HPDE6-E6E7 (cell line): ENCODE data around the gene SLC22A17.

ENCODE experiments used
- DNase-seq: peaks from one replicate; pipeline ENCODE4 v3.0.0; 2011; ENCODE audit warnings: missing footprints; ENCODE audit errors: extremely low spot score

Gene SLC22A17

DNA sequence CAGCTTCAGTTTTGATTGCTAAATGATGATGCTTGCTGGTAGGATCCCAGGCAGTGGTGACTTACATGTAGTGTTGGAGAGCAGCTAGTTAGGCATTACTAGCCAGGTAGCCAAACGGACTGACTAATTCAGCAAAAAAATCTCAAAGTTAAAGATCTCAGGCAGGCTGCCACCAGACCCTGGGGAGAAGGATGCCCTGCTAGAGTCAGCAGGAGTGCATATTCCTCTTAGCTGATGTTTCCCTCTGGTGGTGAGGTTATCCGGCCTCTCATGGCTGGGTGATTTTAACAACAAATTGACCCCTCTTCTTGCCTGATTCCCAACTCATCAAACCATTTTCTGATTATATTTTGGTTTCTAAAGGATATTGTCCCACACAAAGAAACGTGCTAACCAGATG is 9.5 kb upstream of the SLC22A17 start:
- no peak for DNase-seq

DNA sequence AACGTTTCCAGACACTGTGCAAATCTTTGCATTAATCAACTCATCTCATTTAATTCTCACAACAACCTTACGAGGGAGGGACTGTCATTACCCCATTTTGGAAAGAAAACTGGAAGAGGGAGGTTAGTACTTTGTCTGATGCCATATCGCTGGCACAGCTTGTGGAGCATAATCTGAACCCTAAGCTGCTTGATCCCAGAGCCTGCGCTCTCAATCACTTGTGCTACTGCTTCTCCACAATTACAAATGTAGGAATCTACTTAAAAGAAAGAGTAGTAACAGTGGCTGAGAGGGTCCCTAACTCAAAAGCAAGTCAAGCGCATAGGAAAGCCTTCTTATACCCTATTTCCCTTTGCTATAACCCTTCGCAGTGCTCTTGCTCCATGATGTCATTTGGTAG is 9.1 kb upstream of the SLC22A17 start:
- no peak for DNase-seq

DNA sequence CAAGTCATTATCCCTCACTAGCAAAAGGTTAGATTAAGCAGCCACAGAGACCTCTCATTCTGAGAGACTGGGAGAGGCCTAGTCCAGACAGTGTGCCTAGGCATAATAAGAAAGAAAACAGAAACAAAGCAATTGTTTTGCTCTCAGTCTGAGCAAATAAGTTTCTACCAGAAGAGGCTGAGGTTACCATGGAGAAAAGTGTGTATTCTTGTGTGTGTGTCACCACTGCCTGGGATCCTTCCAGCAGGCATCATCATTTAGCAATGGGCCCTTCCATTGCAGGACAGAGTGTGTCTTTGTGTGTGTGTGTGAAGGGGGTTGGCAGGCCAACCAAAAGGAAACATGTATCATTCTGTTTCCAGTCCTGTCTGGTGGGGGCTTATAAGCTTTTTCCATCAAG is 8.6 kb upstream of the SLC22A17 start:
- no peak for DNase-seq

DNA sequence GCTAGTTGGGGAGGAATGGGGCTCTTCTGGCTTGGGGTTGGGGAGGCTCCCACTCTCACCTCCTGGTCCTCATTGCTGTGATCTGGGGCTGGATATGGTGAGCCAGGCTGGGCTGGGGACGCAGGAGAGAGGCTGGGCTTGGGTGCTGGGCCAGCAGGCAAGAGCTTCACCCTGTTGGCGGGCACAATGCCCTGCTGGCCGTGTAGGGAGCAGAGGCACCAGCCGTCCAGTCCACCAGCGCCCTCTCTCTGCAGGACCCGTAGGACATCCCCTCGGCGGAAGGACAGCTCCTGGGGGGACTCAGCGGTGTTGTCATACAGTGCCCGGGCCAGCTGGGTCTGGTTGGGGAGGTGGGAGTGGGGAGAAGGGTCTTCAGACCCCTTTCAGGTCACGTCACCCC is 7.8 kb upstream of the SLC22A17 start:
- DNase-seq, result no peak

DNA sequence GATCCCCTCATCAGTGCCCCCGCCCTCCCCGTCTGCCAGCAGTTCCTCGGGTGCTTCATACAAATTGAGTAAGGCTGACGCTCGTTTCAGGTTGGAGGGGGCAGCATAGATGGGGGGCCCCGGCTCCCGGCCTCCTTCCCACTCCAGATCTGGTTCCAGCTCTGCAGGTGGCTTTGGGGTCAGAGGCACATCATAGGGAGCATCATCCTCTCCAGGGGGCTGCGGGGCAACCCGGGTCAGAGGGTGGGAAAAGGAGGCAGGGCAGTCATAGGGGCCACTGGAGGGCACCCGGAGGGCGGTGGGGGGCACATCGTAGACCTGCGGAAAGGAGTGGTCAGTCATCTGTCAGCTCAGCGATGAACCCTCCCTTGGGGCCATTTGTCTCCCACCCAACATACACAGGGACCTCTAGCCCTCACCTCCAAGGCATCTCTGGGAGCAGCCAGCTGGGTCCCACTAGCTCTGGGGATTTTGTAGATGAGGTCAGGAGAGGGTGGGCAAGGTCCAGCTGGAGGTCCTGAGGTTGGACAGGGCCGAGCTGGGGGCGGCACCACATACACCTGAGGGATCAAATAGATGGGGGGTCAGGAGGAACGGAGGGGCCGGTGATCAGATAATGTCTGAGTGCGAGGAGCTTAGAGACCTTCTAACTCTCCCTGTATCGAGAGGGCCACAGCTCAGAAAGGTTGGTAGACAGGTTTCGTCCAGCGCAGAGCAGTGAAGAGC is 7.2 kb upstream of the SLC22A17 start:
- no peak for DNase-seq

DNA sequence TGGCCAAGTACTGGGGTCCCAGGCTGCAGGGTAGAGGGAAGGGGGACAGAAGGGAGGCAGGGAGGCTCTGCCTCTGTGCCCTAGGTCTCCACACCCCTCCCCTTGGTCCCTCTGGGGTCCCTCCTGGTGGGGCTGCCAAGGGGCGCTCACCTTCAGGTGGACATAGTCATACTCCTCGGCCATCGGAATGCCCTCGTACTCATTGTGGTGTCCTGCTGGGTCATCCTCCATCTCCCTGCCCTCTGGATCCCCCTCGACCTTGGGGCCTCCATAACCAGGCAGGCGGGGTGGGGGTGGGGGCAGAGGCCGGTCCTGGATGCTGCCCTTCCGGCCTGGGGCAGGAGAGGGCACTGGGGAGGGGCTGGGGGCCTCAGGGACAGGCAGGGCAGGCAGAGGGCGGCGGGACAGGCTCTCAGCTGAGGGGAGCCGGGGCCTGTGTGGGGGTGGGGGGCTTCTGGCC is 6.5 kb upstream of the SLC22A17 start:
- DNase-seq, result no peak

DNA sequence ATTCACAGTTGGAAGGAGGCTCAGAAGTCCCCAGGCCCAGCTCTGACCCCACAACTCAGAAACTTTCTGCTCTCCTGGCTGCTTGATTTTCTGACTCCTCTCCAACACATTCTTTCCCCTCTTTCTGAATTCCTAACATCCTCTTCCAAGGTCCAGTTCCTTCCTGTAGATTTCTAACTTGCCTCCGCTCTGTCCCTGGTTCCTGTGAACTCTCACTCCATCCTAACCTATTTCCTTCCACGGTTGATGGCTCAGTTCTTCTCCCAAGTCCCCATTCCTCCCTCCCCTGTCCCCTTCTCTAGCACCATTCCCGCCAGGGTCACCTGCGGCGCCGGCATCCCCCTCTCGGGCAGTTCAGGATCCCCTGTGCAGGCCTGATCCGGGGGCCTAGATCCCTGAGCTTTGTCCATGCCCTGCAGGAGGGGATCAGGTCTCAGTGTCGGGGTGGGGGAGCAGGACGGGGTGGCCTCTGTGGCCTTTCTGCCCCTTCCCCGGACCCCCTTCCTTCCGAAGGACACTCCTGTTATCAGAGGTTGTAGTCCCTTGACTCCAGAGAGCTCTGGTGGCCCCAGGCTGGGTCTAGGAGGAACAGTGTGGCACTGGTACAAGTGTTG is 6.0 kb upstream of the SLC22A17 start:
- DNase-seq, result no peak

DNA sequence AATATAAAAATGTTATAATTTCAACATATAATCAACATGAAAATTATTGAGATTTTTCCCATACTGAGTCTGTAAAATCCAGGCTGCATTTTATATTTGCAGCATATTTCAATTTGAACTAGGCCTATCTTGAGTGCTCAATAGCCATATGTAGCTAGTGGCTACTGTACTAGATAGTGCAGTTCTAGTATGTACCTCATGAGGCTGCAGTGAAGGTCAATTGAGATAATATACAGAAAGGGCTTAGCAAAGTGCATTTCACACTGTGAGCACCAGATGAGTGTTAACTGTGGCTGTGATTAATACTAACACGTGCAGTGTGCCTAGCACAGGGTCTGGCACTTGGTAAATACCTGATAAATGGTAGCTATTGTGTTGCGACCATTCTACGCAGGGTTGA is 5.4 kb upstream of the SLC22A17 start:
- DNase-seq, result no peak

DNA sequence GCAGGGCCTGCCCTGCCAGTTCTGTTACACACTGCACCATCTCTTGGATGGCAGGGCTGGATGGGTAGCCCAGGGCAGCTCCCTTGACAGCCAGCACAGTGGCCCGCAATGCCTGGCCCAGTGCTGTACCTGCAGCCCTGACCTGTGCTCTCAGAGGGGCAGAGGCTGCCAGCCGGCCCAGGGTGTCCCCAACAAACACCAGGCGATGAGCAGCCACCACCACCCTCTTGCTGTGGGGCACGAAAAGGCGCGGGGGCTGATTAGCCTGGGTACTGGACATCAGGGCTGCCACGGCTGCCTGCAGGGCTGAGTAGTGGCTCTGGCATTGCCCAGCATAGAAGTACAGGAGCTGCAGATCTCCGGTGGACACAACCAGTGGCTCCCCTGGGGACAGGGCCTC is 4.6 kb upstream of the SLC22A17 start:
- DNase-seq, result no peak

DNA sequence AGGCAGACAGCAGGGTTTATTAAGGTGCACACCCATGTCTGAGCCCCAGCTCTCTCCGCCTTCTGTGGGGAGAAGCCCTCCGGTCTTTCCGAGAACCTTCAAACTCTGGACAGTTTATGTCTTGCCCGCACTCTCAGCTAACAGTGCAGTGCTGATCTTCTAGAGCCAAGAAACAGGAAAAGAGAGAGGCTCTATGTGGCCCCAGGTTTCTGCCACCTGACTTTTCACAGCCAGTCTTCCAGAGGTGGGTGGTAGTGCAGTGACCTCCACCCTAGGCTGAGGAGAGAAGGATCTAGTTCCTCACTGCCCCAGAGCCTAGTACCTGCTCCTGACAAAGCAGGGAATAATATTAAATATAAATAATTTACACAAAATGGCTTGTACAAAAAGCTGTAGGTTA is 4.0 kb upstream of the SLC22A17 start:
- no peak for DNase-seq

DNA sequence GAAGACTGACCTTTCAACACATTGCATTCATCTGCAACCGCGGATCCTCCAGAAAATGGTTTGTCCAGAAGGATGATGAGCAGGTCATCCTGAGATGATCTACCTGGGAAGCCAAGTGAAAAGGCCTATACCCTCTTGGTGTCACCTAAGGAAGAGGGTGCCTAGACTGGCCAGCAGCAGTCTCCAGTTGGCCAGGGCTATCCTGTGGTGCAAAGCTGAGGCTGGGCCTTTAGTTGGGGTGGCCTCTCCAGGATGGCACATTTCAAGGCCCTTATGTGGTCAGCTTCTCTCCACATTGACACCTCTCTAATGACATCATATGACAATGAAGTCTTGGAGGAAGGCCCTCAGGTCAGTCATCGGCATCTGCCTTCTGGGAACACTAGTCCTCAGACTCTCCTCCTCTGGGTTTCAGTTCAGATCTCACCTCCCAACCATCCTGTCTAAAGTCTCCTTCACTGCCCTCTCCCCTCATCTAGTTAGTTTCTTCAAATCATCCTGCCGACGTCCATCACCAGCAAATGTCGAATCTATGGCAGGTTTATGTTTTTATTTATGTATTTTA is 3.3 kb upstream of the SLC22A17 start:
- DNase-seq, result no peak

DNA sequence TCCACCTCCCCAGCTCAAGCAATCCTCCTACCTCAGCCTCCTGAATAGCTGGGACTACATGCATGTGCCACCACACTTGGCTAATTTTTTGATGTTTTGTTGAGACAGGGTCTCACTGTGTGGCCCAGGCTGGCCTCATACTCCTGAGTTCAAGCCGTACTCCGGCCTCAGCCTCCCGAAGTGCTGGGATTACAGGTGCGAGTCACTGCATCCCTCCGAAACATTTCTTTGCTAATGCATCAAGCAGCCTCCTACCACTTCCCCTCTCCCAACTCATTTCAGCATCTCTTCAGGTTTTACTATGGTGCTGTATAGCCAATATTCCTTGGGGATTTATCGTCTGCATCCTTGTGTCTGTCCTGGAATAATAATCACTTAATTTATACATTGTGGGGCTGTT is 2.3 kb upstream of the SLC22A17 start:
- DNase-seq, result no peak

DNA sequence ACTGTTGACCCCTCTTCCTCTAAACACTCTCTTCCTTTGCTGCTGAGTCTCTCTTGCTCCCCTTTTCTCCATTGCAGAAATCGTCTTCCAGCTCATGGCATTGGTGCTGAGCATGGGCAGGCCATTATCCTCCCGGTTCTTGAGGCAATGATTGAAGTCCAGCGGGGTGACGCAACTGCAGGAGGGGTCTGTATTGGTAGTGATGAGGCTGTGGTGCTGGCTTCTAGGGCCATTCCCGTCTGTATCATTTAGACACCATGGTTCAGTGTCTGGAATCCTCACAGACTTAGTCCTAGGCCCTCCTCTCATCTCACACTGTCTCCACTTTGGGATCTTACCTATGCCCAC is 720 bp upstream of the SLC22A17 start:
- DNase-seq, result no peak

DNA sequence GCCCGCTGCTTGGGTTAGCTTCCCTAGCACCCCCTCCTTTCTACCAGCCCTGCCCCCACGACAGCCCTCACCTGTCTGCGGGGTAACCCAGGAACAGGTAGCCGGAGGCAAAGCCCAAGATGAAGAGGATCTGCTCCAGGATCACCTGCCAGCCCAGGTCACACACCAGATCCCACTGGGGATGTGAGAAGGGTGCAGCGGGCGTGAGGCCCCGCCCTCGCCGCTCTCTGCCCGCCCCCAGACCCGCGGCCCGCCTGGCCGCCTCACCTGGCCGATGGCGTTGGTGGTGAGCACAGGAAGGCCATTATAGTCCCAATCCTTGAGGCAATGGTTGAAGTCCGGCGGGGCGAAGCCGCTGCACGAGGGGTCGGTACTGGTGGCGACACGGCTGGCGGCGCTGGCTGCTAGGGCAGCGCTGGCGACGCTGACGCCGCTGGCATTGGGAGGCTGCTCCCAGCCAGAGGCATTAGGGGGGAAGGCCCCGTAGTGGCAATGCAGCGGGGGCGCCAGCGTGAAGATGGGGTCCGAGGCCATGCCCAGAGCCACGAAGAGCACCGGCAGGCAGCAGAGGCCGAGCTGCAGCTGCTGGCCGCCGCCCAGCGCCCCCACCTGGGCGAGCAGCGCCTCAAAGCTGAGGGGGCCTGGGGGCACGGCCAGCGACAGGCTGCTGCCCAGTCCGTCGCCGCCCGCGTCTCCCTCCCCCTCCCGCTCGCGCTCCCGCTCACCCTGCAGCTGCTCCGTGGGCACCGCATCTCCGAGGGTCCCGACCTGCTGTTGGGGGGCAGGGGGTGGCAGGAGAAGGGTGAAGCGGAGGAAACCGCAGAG is 794 bp downstream of the SLC22A17 start:
- no peak for DNase-seq

DNA sequence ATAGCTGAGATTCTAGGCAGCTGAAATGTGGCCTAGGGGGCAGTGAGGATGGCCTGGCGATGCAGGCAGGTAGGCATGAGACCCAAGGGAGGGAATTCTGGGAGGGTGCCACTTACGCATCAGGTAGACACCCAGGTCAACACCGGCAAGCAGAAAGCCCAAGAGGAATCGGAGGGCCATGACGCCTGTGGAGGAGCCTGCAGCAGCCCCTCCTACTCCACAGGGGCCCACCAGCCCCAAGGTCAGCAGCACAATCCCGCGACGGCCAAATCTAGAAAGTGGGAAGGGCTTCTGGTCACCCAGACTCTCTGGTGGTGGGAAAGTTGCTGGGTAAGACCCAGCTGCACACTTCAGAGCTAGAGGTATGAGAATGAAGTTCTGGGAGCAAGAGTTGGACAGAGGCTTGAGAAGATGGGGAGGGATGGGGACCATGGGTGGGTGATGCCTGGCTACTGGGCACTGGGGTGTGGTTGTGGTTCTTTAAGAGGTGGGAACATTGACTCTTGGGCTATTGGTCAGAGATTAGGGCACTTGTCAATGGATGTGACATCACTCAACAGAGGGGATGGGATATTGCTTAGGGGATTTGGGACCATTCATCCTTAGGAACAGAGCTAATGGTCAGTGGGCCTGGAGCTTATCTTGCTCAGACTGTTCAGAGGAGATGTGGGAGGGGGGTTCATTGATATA is 3.4 kb downstream of the SLC22A17 start:
- DNase-seq, result no peak

DNA sequence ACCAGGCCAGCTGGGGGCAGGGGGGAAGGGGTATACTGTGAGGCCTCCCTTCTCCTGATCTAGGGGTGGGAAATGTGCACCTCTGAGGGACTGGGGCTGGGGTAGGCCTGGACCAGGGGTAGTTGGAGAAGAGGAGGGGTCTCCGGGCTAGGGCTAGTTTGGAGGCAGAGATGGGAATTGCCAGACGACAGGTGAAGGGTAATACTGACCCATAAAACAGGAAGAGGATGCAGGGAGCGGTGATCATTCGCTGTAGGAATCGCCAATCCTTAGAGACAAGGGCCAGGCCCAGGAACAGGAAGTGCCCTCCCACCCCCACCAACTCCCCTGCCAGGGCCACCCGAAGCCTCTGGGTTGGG is 4.4 kb downstream of the SLC22A17 start:
- no peak for DNase-seq

DNA sequence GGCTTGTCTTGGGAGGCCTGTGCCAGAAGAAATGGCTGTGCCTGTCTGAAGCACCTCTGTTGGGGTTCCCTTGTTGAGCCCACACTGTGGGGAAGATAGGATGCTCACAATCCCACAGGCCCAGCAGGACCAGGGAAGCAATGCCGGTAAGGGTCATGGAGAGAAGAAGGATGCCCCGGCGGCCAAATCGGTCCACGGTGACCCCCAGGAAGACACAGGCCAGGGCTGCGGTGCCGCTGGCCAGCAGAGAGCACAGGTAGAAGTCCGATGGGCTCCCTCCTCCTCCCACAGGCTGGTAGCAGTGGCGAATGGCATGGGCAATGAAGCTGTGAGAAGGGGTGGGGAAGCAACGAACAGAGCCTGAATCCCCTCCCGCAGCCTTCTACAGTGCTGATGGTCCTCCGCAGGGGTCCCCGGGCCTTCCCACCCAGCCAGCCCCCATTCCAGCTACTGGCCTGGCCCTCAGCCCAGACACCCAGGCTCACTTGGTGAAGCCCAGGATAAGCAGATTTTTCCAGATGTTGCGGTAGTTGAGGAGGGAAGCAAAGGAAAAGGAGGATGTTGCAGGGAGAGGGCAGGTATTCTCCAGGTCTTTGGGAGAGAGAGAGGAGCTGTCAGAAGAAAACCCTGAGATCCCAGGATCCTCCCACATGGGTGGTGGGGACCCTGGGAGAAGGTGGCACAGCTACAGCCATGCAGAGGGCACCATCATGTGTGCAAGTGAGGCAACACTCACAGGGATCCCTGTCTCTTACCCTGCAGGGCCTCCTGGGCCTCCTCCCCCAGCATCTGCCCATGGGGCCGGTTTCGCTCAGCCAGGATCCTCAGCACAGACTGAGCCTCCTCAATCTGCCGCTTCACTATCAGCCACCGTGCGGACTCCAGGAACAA is 5.0 kb downstream of the SLC22A17 start:
- no peak for DNase-seq

DNA sequence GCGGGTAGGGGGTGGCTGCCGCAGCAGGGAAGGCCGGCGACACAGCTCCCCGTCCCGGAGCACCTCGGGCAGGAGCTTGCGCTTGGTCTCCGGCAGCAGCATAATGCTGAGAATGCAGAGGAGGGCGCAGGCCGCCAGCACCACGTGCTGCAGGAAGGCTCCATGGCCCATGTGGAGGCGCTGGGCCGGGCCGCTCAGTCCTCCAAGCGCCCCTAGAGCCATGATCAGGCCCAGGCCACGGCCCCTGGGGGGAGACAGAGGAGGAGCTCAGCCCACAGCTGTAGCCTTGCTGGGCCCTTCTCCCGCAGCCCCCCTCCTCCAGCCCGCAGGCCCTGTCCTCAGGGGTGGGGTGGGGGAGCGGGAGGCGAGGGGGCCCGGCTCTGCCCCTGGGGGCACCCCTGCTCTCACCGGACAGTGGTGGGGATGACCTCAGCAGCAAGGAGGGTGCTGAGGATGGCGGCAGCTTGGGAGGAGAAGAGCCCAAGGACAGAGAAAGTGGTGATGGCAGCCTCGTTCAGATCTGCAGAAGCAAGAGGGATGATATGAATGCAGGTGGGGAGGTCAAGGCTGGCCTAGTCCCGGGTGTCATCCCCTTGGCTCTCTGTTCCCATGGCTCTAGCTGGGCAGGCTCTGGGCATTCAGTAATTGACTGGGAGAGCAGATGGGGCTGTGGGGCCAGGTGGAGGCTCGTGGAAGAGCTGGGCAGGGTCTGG is 5.8 kb downstream of the SLC22A17 start:
- no peak for DNase-seq

DNA sequence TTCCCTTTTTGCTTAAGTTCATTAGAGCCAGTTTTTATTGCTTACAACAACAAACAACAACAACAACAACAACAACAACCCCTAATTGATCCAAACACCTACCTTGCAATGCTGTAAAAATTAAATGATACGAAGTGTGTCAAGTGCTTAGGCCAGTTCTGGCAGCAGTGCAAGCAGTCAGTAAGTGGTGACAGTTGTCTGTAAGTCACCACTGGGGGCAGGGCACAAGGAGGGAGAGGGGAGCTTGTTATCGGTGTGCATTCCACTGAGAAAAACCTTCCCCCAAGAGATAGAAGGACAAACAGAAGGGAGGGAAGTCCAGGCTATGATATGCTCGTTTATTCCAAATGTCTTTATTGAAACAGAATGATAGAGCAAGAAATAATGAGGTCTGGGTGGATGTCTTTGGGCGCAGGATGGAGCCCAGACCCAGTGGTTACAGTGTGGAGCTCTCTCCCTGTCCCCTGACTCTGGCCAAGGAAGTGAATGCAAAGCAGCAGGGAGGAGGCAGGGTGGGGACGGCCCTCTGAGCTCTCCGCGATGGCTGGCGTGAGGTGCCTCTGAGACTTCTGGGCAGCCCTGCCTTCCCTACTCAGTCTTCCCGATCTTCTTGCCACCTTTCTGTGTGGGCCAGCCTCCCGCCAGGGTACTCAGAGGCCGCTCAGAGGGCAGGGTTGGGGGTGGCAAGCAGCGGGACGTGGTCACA is 6.5 kb downstream of the SLC22A17 start:
- DNase-seq, result no peak

DNA sequence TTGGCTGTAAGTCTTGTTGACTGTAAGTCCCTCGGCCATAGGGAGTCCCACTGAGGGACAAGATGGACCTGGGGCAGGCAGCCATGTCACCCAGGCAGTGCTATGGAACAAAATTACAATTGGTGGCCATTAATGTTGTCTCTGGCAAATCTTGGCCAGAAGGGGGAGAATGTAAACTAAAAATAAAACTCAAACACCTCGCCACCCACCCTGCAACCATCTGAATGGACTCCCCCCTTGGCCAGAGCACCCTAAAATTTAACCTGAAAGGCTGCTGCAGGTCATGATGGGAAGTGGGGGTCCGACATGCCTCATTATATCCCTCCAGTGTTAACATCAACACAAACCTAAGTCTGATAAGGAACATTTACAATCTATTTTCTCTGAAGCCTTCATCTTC is 8.2 kb downstream of the SLC22A17 start:
- DNase-seq, result no peak
